IMR-90 (cell line): ENCODE data around the gene NOM1. TPM values are rescaled to one million over a fixed set of nuclear protein-coding genes. Genes with fewer than 3 reads are reported as not detected.

Experiments
- ATAC-seq: fragments of 200-7000 bp; cut with Tn5 transposase; 2 replicates; pipeline ENCODE4 v1.9.1; 2020; ENCODE audit warnings: low read depth, mild to moderate bottlenecking, moderate library complexity
- BruUV-seq: library from RNA; stranded (reverse); fragments of 400-500 nt; replicated peaks from 2 replicates; lab custom pipeline; 2021; lab: Mats Ljungman, UMichigan
- CTCF ChIA-PET: fragments of 300-600 bp; formaldehyde crosslinking; extraction: SDS; loops from one replicate; lab custom pipeline; 2021; ENCODE audit warnings: antibody characterized with exemption; lab: Yijun Ruan, JAX
- POLR2A ChIA-PET: fragments of 300-600 bp; sonication (Branson Sonifier 250); formaldehyde crosslinking; loops from one replicate; lab custom pipeline; 2022; ENCODE audit warnings: antibody characterized with exemption; ENCODE audit not compliant: unreplicated experiment; lab: Charles Lee
- DNase-seq: peaks from one replicate; pipeline ENCODE4 v3.0.0; 2013
- H2AFZ ChIP-seq: replicated peaks from 2 replicates; pipeline ENCODE3; 2013; ENCODE audit warnings: low read length, mild to moderate bottlenecking; ENCODE audit not compliant: poor library complexity
- H2AK5ac ChIP-seq: 2 replicates; pipeline ENCODE4 v1.6.1; 2013; ENCODE audit warnings: low read depth, low read length, inconsistent platforms
- H2AK9ac ChIP-seq: replicated peaks from 2 replicates; pipeline ENCODE3; 2013; ENCODE audit warnings: mild to moderate bottlenecking, low read depth, low read length, moderate library complexity; ENCODE audit not compliant: poor library complexity
- H2BK120ac ChIP-seq: 2 replicates; pipeline ENCODE4 v1.6.1; 2013; ENCODE audit warnings: low read depth, low read length, inconsistent platforms
- H2BK15ac ChIP-seq: 3 replicates; pipeline ENCODE4 v1.6.1; 2013; ENCODE audit warnings: low read depth, low read length, inconsistent platforms
- H2BK20ac ChIP-seq: 2 replicates; pipeline ENCODE4 v1.6.1; 2013; ENCODE audit warnings: low read depth, mild to moderate bottlenecking, inconsistent platforms, low read length, moderate library complexity
- H2BK5ac ChIP-seq: 2 replicates; pipeline ENCODE4 v1.6.1; 2013; ENCODE audit warnings: mild to moderate bottlenecking, low read depth, low read length, inconsistent platforms; ENCODE audit not compliant: poor library complexity, severe bottlenecking
- H3K14ac ChIP-seq: replicated peaks from 2 replicates; pipeline ENCODE4 v1.6.1; 2013; ENCODE audit warnings: low read depth, low read length, inconsistent platforms
- H3K18ac ChIP-seq: 2 replicates; pipeline ENCODE4 v1.6.1; 2013; ENCODE audit warnings: low read depth, low read length, control low read depth
- H3K23ac ChIP-seq: 2 replicates; pipeline ENCODE4 v1.6.1; 2013; ENCODE audit warnings: low read depth, low read length, inconsistent platforms
- H3K27ac ChIP-seq: 2 replicates; pipeline ENCODE4 v1.5.1; 2013; ENCODE audit warnings: mild to moderate bottlenecking, control low read depth, low read length; ENCODE audit not compliant: insufficient read depth
- H3K27me3 ChIP-seq: 2 replicates; pipeline ENCODE4 v1.6.1; 2013; ENCODE audit warnings: low read length; ENCODE audit not compliant: control insufficient read depth, insufficient read depth
- H3K36me3 ChIP-seq: 2 replicates; pipeline ENCODE4 v1.6.1; 2013; ENCODE audit warnings: low read length, mixed read lengths; ENCODE audit not compliant: control insufficient read depth, insufficient read depth
- H3K4ac ChIP-seq: 2 replicates; pipeline ENCODE4 v1.6.1; 2013; ENCODE audit warnings: low read depth, low read length, inconsistent platforms
- H3K4me1 ChIP-seq: 2 replicates; pipeline ENCODE4 v1.6.1; 2013; ENCODE audit warnings: low read length, mixed read lengths; ENCODE audit not compliant: control insufficient read depth, insufficient read depth
- H3K4me2 ChIP-seq: 2 replicates; pipeline ENCODE4 v1.6.1; 2013; ENCODE audit warnings: low read depth, mild to moderate bottlenecking, control low read depth, low read length, moderate library complexity
- H3K4me3 ChIP-seq: 2 replicates; pipeline ENCODE4 v1.5.1; 2013; ENCODE audit warnings: low read depth, mild to moderate bottlenecking, control low read depth, low read length, moderate library complexity; ENCODE audit not compliant: insufficient read depth
- H3K56ac ChIP-seq: 2 replicates; pipeline ENCODE4 v1.6.1; 2013; ENCODE audit warnings: low read length, inconsistent platforms; ENCODE audit not compliant: insufficient read depth; ENCODE audit errors: extremely low read depth
- H3K79me1 ChIP-seq, 2 experiments: 2 replicates each; pipeline ENCODE4 v1.6.1; 2013; ENCODE audit warnings: low read length in 2 of 2, inconsistent platforms in 1 of 2, low read depth in 1 of 2
- H3K9ac ChIP-seq: 2 replicates; pipeline ENCODE4 v1.6.1; 2013; ENCODE audit warnings: low read depth, low read length, control low read depth
- H3K9me1 ChIP-seq: 2 replicates; pipeline ENCODE4 v1.6.1; 2013; ENCODE audit warnings: low read length, inconsistent platforms; ENCODE audit not compliant: insufficient read depth
- H3K9me3 ChIP-seq: 2 replicates; pipeline ENCODE4 v1.6.1; 2013; ENCODE audit warnings: low read length; ENCODE audit not compliant: control insufficient read depth, insufficient read depth
- H4K20me1 ChIP-seq: 2 replicates; pipeline ENCODE4 v1.6.1; 2013; ENCODE audit warnings: low read length, inconsistent platforms; ENCODE audit not compliant: insufficient read depth
- H4K5ac ChIP-seq: 2 replicates; pipeline ENCODE4 v1.6.1; 2013; ENCODE audit warnings: mild to moderate bottlenecking, low read depth, low read length, control low read depth
- H4K8ac ChIP-seq, 2 experiments: 2 replicates each; pipeline ENCODE4 v1.6.1; 2013; ENCODE audit warnings: low read depth in 2 of 2, low read length in 2 of 2, control low read depth in 1 of 2, inconsistent platforms in 1 of 2
- H4K91ac ChIP-seq: 2 replicates; pipeline ENCODE4 v1.6.1; 2013; ENCODE audit warnings: low read depth, low read length, inconsistent platforms; ENCODE audit not compliant: insufficient read depth
- BHLHE40 ChIP-seq: fragments of 150-350 bp; IDR thresholded peaks from 2 replicates; pipeline ENCODE4 v1.6.1; 2016; ENCODE audit warnings: mild to moderate bottlenecking, low read depth, low read length
- CEBPB ChIP-seq: IDR thresholded peaks from 2 replicates; pipeline ENCODE4 v1.6.1; 2012; ENCODE audit warnings: low read depth, low read length, improper control_type of control experiment
- CHD1 ChIP-seq: IDR thresholded peaks from 2 replicates; pipeline ENCODE4 v1.6.1; 2012; ENCODE audit warnings: low read depth, low read length, improper control_type of control experiment
- CTCF ChIP-seq: conservative IDR thresholded peaks from 2 replicates; pipeline ENCODE4 v1.5.1; 2012; ENCODE audit warnings: mild to moderate bottlenecking, low read depth, low read length, improper control_type of control experiment
- FOS ChIP-seq: fragments of 150-350 bp; IDR thresholded peaks from 2 replicates; pipeline ENCODE4 v1.6.1; 2016; ENCODE audit warnings: low read depth, low read length
- MAFK ChIP-seq: IDR thresholded peaks from 2 replicates; pipeline ENCODE4 v1.6.1; 2012; ENCODE audit warnings: low read depth, low read length, improper control_type of control experiment
- MAZ ChIP-seq: IDR thresholded peaks from 2 replicates; pipeline ENCODE4 v1.6.1; 2012; ENCODE audit warnings: low read depth, mild to moderate bottlenecking, low read length, improper control_type of control experiment, moderate library complexity, borderline replicate concordance
- MXI1 ChIP-seq: IDR thresholded peaks from 2 replicates; pipeline ENCODE4 v1.6.1; 2012; ENCODE audit warnings: low read depth, mild to moderate bottlenecking, low read length, moderate library complexity, borderline replicate concordance
- NFE2L2 ChIP-seq: fragments of 150-350 bp; IDR thresholded peaks from 2 replicates; pipeline ENCODE4 v1.6.1; 2016; ENCODE audit warnings: low read depth, mild to moderate bottlenecking, low read length
- POLR2A ChIP-seq: IDR thresholded peaks from 2 replicates; pipeline ENCODE4 v1.6.1; 2012; ENCODE audit warnings: mild to moderate bottlenecking, low read depth, low read length
- RAD21 ChIP-seq: IDR thresholded peaks from 2 replicates; pipeline ENCODE4 v1.6.1; 2012; ENCODE audit warnings: low read length, improper control_type of control experiment
- RCOR1 ChIP-seq: IDR thresholded peaks from 2 replicates; pipeline ENCODE4 v1.6.1; 2012; ENCODE audit warnings: mild to moderate bottlenecking, low read length, improper control_type of control experiment; ENCODE audit not compliant: insufficient replicate concordance
- RFX5 ChIP-seq: IDR thresholded peaks from 2 replicates; pipeline ENCODE4 v1.8.0; 2012; ENCODE audit warnings: low read depth, mild to moderate bottlenecking, low read length, moderate library complexity
- SMC3 ChIP-seq: fragments of 150-350 bp; IDR thresholded peaks from 2 replicates; pipeline ENCODE4 v1.6.1; 2016; ENCODE audit warnings: low read depth, mild to moderate bottlenecking, antibody characterized with exemption, low read length, moderate library complexity
- USF2 ChIP-seq: fragments of 150-350 bp; IDR thresholded peaks from 2 replicates; pipeline ENCODE4 v1.6.1; 2017; ENCODE audit warnings: mild to moderate bottlenecking, antibody characterized with exemption, low read length, low read depth
- WGBS, 2 experiments: methylation state at CpG; one replicate each; pipeline versions ENCODE4 v1.1.5 to v1.1.7; 2013; ENCODE audit warnings: missing lambda C conversion rate in 2 of 2; ENCODE audit not compliant: insufficient read length in 1 of 2; ENCODE audit errors: extremely low coverage in 2 of 2; 5-methylcytosine and 5-hydroxymethylcytosine counted together
- dilution Hi-C: fragments of 300-500 bp; cut with HindIII; formaldehyde crosslinking; loops from one replicate; pipeline ENCODE4 v1.14.3; 2018; ENCODE audit warnings: low sequenced_read_pairs; ENCODE audit not compliant: unreplicated experiment
- in situ Hi-C: fragments of 300-500 bp; cut with MboI; formaldehyde crosslinking; loops from 3 replicates; pipeline ENCODE4 v1.14.3; 2019; ENCODE audit warnings: low sequenced_read_pairs, inconsistent platforms, mixed read lengths
- intact Hi-C: fragments of 100-400 bp; cut with micrococcal nuclease; formaldehyde crosslinking; loops from 2 replicates; pipeline ENCODE4 v1.10.0; 2022
- polyA plus RNA-seq, 3 experiments: library from polyadenylated mRNA; depleted of rRNA; stranded (reverse); fragments of >200 nt; gene quantifications; 2 replicates each; pipeline ENCODE4 v1.2.3, GENCODE V29; 2012; ENCODE audit warnings: low replicate concordance in 1 of 3
- total RNA-seq: library from RNA; depleted of rRNA; stranded (reverse); fragments of >200 nt; gene quantifications from 2 replicates; pipeline ENCODE4 v1.2.3, GENCODE V29; 2012
- TF ChIP-seq, protein P1 (sequence below): fragments of 150-350 bp; IDR thresholded peaks from 2 replicates; pipeline ENCODE4 v1.6.1; 2016; ENCODE audit warnings: low read depth, mild to moderate bottlenecking, low read length, moderate library complexity, borderline replicate concordance

The NOM1 gene
- total and polyA plus RNA-seq, 2 of the 4 experiments (the other 2 are of a cell fraction): 15.3 to 15.4 TPM

DNA sequence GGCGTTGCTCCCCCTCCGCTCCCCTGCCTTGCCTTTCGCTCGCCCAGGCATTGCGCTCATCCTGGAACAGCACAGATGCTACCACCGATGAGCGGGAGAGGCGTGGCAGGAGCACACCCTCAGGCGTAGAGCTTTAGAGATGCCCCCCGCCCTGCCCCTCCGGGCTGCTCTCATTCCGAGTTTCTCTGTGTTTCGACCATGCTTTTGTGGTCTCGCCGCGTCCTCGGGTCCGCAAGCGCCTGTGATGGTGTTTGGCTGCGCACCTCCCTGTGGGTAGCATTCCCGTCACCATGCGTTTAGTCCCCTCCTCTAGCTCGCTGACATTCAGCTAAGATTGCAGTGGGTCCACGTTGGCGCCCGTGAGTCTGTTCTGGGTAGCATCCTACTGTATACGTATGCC, 18.7 kb downstream of the NOM1 start:
- Histone ChIP-seq H3K4me2 (no peak overlapping the region), H3K18ac (no peak overlapping the region), H4K20me1 (no peaks in the 10 kb centered on the region; the same call in 1 of the 2 replicates), H3K9ac (no peak overlapping the region), H4K91ac (no peak overlapping the region), H2AFZ (no peak overlapping the region), H2BK5ac (no peak overlapping the region), H3K9me3 (no peaks in the 10 kb centered on the region), H3K36me3 (peaks cover 51% of the 10 kb centered on the region), H2AK9ac (no peak overlapping the region), H3K9me1 (no peaks in the 10 kb centered on the region), H2BK15ac (no peak overlapping the region), H2BK120ac (no peak overlapping the region), H2AK5ac (no peak overlapping the region), H4K8ac (no peak overlapping the region), H4K5ac (no peak overlapping the region), H3K79me1 (peaks cover 3% of the 10 kb centered on the region in 2 experiments; a peak in 1 of 4 replicates), H3K14ac (no peak overlapping the region), H3K4me3 (no peak overlapping the region), H3K56ac (no peak overlapping the region), H3K27me3 (no peaks in the 10 kb centered on the region), H3K4ac (no peak overlapping the region), H3K23ac (no peak overlapping the region), H3K4me1 (no peaks in the 10 kb centered on the region), H2BK20ac (no peak overlapping the region), H3K27ac (no peak overlapping the region)
- no TSS peak for BruUV-seq
- in situ Hi-C loops (loop anchor here (25.0 kb wide), 3 partner anchors 169 to 419 kb away; partner anchors contain the start of gene UBE3C), intact Hi-C loops (loop anchor here (10.0 kb wide), 1 partner anchor 407 kb away; no protein-coding TSS in a partner anchor), dilution Hi-C loops (no loop called here)
- TF ChIP-seq CHD1 (no peak), CEBPB (no peak), CTCF (no peak), NFE2L2 (no peak), SMC3 (no peak), BHLHE40 (no peak), RFX5 (no peak), USF2 (no peak), RCOR1 (no peak), FOS (no peak), MAFK (no peak), MXI1 (no peak), POLR2A (no peak), MAZ (no peak), RAD21 (no peak)
- TF ChIP-seq, protein P1, sequence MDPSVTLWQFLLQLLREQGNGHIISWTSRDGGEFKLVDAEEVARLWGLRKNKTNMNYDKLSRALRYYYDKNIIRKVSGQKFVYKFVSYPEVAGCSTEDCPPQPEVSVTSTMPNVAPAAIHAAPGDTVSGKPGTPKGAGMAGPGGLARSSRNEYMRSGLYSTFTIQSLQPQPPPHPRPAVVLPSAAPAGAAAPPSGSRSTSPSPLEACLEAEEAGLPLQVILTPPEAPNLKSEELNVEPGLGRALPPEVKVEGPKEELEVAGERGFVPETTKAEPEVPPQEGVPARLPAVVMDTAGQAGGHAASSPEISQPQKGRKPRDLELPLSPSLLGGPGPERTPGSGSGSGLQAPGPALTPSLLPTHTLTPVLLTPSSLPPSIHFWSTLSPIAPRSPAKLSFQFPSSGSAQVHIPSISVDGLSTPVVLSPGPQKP: no peak
- no peak for ATAC-seq
- DNase-seq: no peak
- POLR2A ChIA-PET: no interaction called here
- WGBS, 2 experiments: 97% methylated on average over 18 of the region's 27 CpGs; no CpG with 5 or more reads in 1 of the 2 experiments
- CTCF ChIA-PET: no interaction called here
